Measurements from ENCODE around the gene CCND3. TPM values are rescaled to one million over a fixed set of nuclear protein-coding genes. Genes with fewer than 3 reads are reported as not detected.
A peak's percentile ranks its signal among the peaks of the same experiment; 100 is the strongest.

Gene CCND3
- total RNA-seq, 1 donor from 2014 or later: 122 TPM

DNA sequence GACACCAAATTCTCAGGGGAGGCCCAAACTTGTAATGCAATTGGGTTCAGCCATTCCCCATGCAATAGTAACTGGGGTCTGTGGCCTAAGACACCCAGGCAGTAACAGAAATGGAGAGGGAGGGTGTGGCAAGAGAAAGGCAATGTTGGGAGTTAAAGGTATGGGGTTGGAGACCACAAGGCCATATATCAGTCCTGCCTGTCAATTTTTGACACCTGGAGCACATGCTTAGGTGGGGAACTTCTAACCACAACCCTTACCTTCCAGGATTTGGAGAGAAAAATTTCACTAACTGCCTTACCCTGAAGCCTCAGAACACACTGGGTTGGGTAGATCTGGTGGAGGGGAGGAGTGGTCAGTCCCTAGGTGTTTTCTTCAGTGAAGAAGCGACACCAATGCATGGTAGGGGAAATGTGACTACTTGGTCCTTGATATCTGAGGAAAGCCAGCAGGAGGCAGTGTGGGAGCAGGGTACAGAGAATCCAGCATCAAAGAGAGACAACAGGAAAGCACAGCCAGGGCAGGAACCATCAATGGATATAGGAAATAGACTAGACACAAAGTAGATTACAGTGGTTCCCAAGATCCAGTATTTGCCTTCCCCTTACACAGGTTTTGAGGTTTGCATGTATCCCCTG lies 39.6 kb downstream of the CCND3 start:
- no peak overlapping the region for H3K4me3 ChIP-seq
- H3K4me1 ChIP-seq: no peaks in the 10 kb centered on the region
- peaks cover 0 to 27% of the 10 kb centered on the region in 2 donors for H3K36me3 ChIP-seq
- no peaks in the 10 kb centered on the region for H3K9me3 ChIP-seq
- H3K27me3 ChIP-seq: no peaks in the 10 kb centered on the region
- DNase-seq (ENCODE audit: extremely low spot score in 2 of 2): no peak
- TF ChIP-seq POLR2A (IDR thresholded peaks at IDR 0.05) (no peak), POLR2AphosphoS5 (IDR thresholded peaks at IDR 0.05; ENCODE audit: insufficient read depth in 1 of 2, low read depth in 1 of 2) (no peak), CTCF (IDR thresholded peaks at IDR 0.05) (no peak)
- no peak overlapping the region for H3K27ac ChIP-seq
- intact Hi-C loops (cut with DNase I): no loop called here

- Histone ChIP-seq H3K4me3 (no peak overlapping the region), H3K9me3 (no peaks in the 10 kb centered on the region), H3K27me3 (no peaks in the 10 kb centered on the region), H3K4me1 (peaks cover 9% of the 10 kb centered on the region), H3K36me3 (peaks cover 0 to 18% of the 10 kb centered on the region in 2 donors), H3K27ac (no peak overlapping the region)
- TF ChIP-seq POLR2AphosphoS5 (IDR thresholded peaks at IDR 0.05; ENCODE audit: insufficient read depth in 1 of 2, low read depth in 1 of 2) (no peak), CTCF (IDR thresholded peaks at IDR 0.05) (no peak), POLR2A (IDR thresholded peaks at IDR 0.05) (no peak)
- DNase-seq (ENCODE audit: extremely low spot score in 2 of 2): no peak
- intact Hi-C loops (cut with DNase I): no loop called here
Observed at GRCh38 chr6:41900861-41901260, 40.7 kb downstream of the CCND3 start.

DNA sequence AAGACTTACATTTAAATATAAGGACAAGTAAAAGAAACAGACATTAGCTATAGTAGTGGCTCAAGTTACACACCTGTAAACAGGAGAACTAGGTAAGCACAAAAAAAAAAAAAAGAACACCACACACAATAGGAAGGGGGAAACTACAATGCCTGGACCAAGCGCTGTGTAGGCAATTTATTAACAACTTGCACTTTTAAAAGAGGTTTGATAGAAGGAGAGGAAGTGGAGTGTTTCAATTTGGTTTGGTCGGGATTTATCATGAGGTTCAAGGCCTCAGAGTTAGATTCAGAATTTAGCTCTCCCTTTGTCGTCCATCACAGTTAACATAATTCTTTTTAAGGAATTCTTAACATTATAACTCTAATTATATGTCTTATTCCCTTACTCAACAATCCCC lies 45.3 kb downstream of the CCND3 start:
- Histone ChIP-seq H3K27ac (no peak overlapping the region), H3K36me3 (no peaks in the 10 kb centered on the region), H3K27me3 (no peaks in the 10 kb centered on the region), H3K9me3 (no peaks in the 10 kb centered on the region), H3K4me3 (peak overlapping the region; percentile 53 to 69), H3K4me1 (peaks cover 20% of the 10 kb centered on the region)
- no peak for TF ChIP-seq CTCF (IDR thresholded peaks at IDR 0.05)
- TF ChIP-seq POLR2AphosphoS5 (IDR thresholded peaks at IDR 0.05; ENCODE audit: insufficient read depth in 1 of 2, low read depth in 1 of 2): no peak
- TF ChIP-seq POLR2A (IDR thresholded peaks at IDR 0.05): no peak
- intact Hi-C loops (cut with DNase I): no loop called here
- DNase-seq (ENCODE audit: extremely low spot score in 2 of 2): no peak

GRCh38 chr6:41895300-41896233 lies 46.0 kb downstream of the CCND3 start, which contains the start of gene USP49:
Gene USP49 (minus strand): TSS chr6:41895375. CDS start chr6:41806983, 88,392 bp downstream.
- Histone ChIP-seq H3K4me1 (peaks cover 20% of the 10 kb centered on the region), H3K36me3 (no peaks in the 10 kb centered on the region), H3K4me3 (peak within 1 kb of the TSS; percentile 53 to 69), H3K27ac (peak within 1 kb of the TSS; percentile 73), H3K27me3 (no peaks in the 10 kb centered on the region), H3K9me3 (no peaks in the 10 kb centered on the region)
- DNase-seq (ENCODE audit: extremely low spot score in 2 of 2): no peak
- intact Hi-C loops (cut with DNase I): no loop called here
- TF ChIP-seq CTCF (IDR thresholded peaks at IDR 0.05) (peak in 1 of 3 experiments; percentile 13), POLR2A (IDR thresholded peaks at IDR 0.05) (no peak), POLR2AphosphoS5 (IDR thresholded peaks at IDR 0.05; ENCODE audit: insufficient read depth in 1 of 2, low read depth in 1 of 2) (peak in 1 of 2 donors; percentile 66)
